LNCAP (cell line): ENCODE measurements around the gene MESP2.

ENCODE experiments used
- CTCF ChIP-seq: fragments of 450-650 bp; IDR thresholded peaks from 2 replicates; pipeline ENCODE4 v1.5.1; 2017; ENCODE audit warnings: mild to moderate bottlenecking

Gene MESP2

GRCh38 chr15:89822026-89822425 is 45.9 kb downstream of the MESP2 start:
- no peak for TF ChIP-seq CTCF

GRCh38 chr15:89822611-89822950 is 46.4 kb downstream of the MESP2 start:
- TF ChIP-seq CTCF = no peak

- no peak for TF ChIP-seq CTCF
Measured at GRCh38 chr15:89822951-89823711, 47.0 kb downstream of the MESP2 start.

GRCh38 chr15:89823836-89824606 is 47.9 kb downstream of the MESP2 start:
- no peak for TF ChIP-seq CTCF

- TF ChIP-seq CTCF = no peak
Measured at GRCh38 chr15:89824607-89824867, 48.4 kb downstream of the MESP2 start.

GRCh38 chr15:89825271-89825940 is 49.3 kb downstream of the MESP2 start:
- no peak for TF ChIP-seq CTCF

GRCh38 chr15:89826671-89827655 is 50.8 kb downstream of the MESP2 start:
- no peak for TF ChIP-seq CTCF
